Hepatocyte (in vitro differentiated cells): ENCODE data around the gene TRAF3.

Source experiments
- CTCF ChIP-seq: fragments of 200-600 bp; sonication (generic); IDR thresholded peaks from 2 replicates; pipeline ENCODE4 v1.5.1; 2016; ENCODE audit warnings: antibody characterized with exemption, mild to moderate bottlenecking; ENCODE audit not compliant: poor library complexity
- EZH2 ChIP-seq: fragments of 200-600 bp; sonication (generic); IDR thresholded peaks from 2 replicates; pipeline ENCODE4 v1.6.1; 2016; ENCODE audit warnings: antibody characterized with exemption, mild to moderate bottlenecking, borderline replicate concordance
- EZH2phosphoT487 ChIP-seq: fragments of 200-600 bp; sonication (generic); IDR thresholded peaks from one replicate; pipeline ENCODE4 v1.6.1; 2018; ENCODE audit warnings: antibody characterized with exemption, mild to moderate bottlenecking, low read depth, moderate library complexity; ENCODE audit not compliant: unreplicated experiment, severe bottlenecking

- TF ChIP-seq EZH2phosphoT487 (no peak), CTCF (no peak), EZH2 (no peak)
Measured at GRCh38 chr14:102943454-102943853, 166.2 kb downstream of the TRAF3 start.
